SU-DHL-6 (cell line): ENCODE measurements around the gene CYB561.

Experiments used
- H2AFZ ChIP-seq: fragments of 200-600 bp; sonication (generic); 2 replicates; pipeline ENCODE4 v1.6.1; 2014; ENCODE audit warnings: low read depth, mild to moderate bottlenecking, moderate library complexity, mixed read lengths, antibody characterized with exemption, low read length; ENCODE audit not compliant: severe bottlenecking
- H3F3A ChIP-seq: fragments of 200-600 bp; shearing (Covaris generic); 2 replicates; pipeline ENCODE4 v1.6.0; 2016; ENCODE audit warnings: antibody characterized with exemption, mild to moderate bottlenecking; ENCODE audit not compliant: insufficient read depth
- H3K27ac ChIP-seq: fragments of 200-600 bp; sonication (generic); 2 replicates; pipeline ENCODE4 v1.5.1; 2016; ENCODE audit warnings: low read depth, mild to moderate bottlenecking, low read length, moderate library complexity, mixed read lengths
- H3K27me3 ChIP-seq: fragments of 200-600 bp; sonication (generic), shearing (Covaris generic); 2 replicates; pipeline ENCODE4 v1.6.0; 2014; ENCODE audit warnings: mild to moderate bottlenecking, low read length
- H3K36me3 ChIP-seq: fragments of 200-600 bp; sonication (generic); 2 replicates; pipeline ENCODE4 v1.6.1; 2014; ENCODE audit warnings: mild to moderate bottlenecking, low read length, mixed read lengths
- H3K4me2 ChIP-seq: fragments of 300-600, 200-600 bp; shearing (Covaris generic), sonication (generic); 2 replicates; pipeline ENCODE4 v1.6.0; 2014; ENCODE audit warnings: low read length, low read depth, mild to moderate bottlenecking; ENCODE audit not compliant: poor library complexity, severe bottlenecking
- H3K4me3 ChIP-seq: fragments of 200-600 bp; sonication (generic); 2 replicates; pipeline ENCODE4 v1.5.1; 2014; ENCODE audit warnings: antibody characterized with exemption, low read length, mild to moderate bottlenecking, mixed read lengths; ENCODE audit not compliant: insufficient read depth, poor library complexity, severe bottlenecking
- H3K79me2 ChIP-seq: fragments of 200-600 bp; sonication (generic); 2 replicates; pipeline ENCODE4 v1.6.1; 2014; ENCODE audit warnings: mild to moderate bottlenecking, low read length, moderate library complexity; ENCODE audit not compliant: insufficient read depth
- H3K9ac ChIP-seq: fragments of 200-600 bp; sonication (generic); 2 replicates; pipeline ENCODE4 v1.7.0; 2014; ENCODE audit warnings: mild to moderate bottlenecking, low read length
- H3K9me2 ChIP-seq: fragments of 200-600 bp; sonication (generic); replicated peaks from 2 replicates; pipeline ENCODE4 v1.6.1; 2014; ENCODE audit warnings: low read length; ENCODE audit not compliant: insufficient read depth
- H3K9me3 ChIP-seq: fragments of 200-600 bp; sonication (generic); 2 replicates; pipeline ENCODE4 v1.6.1; 2014; ENCODE audit warnings: low read length, mixed read lengths; ENCODE audit not compliant: insufficient read depth
- H4K20me1 ChIP-seq: fragments of 200-600 bp; sonication (generic); 2 replicates; pipeline ENCODE4 v1.6.1; 2014; ENCODE audit warnings: low read depth, mild to moderate bottlenecking, antibody characterized with exemption, low read length, moderate library complexity, mixed read lengths
- EZH2phosphoT487 ChIP-seq: fragments of 200-600 bp; sonication (generic), shearing (Covaris generic); conservative IDR thresholded peaks from 2 replicates; pipeline ENCODE4 v1.6.1; 2018; ENCODE audit warnings: mild to moderate bottlenecking, antibody characterized with exemption, low read length, moderate library complexity, mixed read lengths
- TF ChIP-seq, protein P1 (sequence below): fragments of 200-600 bp; sonication (generic); IDR thresholded peaks from one replicate; pipeline ENCODE4 v1.5.1; 2017; ENCODE audit warnings: antibody characterized with exemption, mild to moderate bottlenecking, low read length, moderate library complexity; ENCODE audit not compliant: insufficient read depth, poor library complexity, severe bottlenecking

CYB561 gene

DNA sequence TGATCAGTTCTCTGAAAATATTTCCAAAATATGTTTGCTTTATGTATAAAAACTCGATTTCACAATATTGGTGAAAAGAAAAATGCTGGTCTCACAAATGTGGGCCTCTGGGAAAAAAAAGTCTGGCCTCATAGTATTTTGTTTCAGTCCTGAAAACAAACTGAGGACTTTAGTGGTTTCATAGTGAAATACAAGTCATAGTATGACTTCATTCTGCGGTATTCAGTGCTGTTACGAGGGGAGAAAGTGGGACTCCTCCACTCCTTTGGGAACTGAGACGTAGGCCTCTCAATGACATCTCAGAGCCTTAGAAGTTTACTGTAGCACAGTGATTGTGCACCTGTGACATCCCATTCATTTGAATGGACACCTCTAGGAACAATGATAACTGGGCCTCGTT is 56.0 kb downstream of the CYB561 start:
- no peak overlapping the region for H3K4me2 ChIP-seq
- TF ChIP-seq, protein P1, sequence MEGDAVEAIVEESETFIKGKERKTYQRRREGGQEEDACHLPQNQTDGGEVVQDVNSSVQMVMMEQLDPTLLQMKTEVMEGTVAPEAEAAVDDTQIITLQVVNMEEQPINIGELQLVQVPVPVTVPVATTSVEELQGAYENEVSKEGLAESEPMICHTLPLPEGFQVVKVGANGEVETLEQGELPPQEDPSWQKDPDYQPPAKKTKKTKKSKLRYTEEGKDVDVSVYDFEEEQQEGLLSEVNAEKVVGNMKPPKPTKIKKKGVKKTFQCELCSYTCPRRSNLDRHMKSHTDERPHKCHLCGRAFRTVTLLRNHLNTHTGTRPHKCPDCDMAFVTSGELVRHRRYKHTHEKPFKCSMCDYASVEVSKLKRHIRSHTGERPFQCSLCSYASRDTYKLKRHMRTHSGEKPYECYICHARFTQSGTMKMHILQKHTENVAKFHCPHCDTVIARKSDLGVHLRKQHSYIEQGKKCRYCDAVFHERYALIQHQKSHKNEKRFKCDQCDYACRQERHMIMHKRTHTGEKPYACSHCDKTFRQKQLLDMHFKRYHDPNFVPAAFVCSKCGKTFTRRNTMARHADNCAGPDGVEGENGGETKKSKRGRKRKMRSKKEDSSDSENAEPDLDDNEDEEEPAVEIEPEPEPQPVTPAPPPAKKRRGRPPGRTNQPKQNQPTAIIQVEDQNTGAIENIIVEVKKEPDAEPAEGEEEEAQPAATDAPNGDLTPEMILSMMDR = no peak
- TF ChIP-seq EZH2phosphoT487 = no peak
- H3K27ac ChIP-seq = no peak overlapping the region
- H4K20me1 ChIP-seq = no peaks in the 10 kb centered on the region
- H3K9me2 ChIP-seq = no peaks in the 10 kb centered on the region
- no peak overlapping the region for H3K9ac ChIP-seq
- H3K27me3 ChIP-seq = no peaks in the 10 kb centered on the region
- H3K79me2 ChIP-seq = no peaks in the 10 kb centered on the region
- no peaks in the 10 kb centered on the region for H3K36me3 ChIP-seq
- no peaks in the 10 kb centered on the region for H3K9me3 ChIP-seq
- no peaks in the 10 kb centered on the region for H3F3A ChIP-seq
- no peak overlapping the region for H3K4me3 ChIP-seq
- H2AFZ ChIP-seq = no peak overlapping the region

DNA sequence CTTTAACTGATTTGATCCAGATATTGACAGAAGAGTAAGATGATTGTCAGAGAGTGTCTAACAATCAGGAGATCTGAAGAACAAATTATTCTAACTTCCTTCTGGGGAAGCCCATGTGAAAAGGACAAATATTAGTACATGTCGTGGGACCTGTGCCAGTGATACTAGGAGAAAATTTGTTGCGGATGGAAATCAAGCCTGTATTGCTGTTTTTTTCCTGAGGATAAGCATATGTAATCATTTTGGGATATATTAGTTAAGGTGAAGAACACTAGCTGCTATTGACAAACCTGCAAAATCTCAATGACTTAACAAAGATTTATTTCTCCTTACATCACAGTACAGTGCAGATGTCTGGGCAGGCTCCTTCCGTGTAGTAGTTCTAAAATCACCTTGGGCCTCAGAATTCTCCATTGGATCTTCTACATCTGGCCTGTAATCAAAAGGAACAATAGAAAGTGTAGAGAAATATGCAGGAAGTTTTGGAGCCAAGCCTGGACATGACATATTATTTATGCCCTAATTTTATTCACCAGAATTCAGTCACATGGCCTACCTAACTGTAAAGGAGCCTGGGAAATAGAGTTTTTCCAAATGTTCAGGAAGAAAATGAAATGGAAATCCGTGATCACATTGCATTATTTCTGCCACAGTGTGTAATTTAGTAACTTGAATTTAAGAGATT is 58.3 kb downstream of the CYB561 start:
- Histone ChIP-seq H3F3A (no peaks in the 10 kb centered on the region), H2AFZ (no peak overlapping the region), H3K4me3 (no peak overlapping the region), H3K36me3 (no peaks in the 10 kb centered on the region), H3K4me2 (no peak overlapping the region), H3K27me3 (no peaks in the 10 kb centered on the region), H3K9ac (no peak overlapping the region), H3K9me2 (no peaks in the 10 kb centered on the region), H3K27ac (no peak overlapping the region), H3K79me2 (no peaks in the 10 kb centered on the region), H3K9me3 (no peaks in the 10 kb centered on the region), H4K20me1 (no peaks in the 10 kb centered on the region)
- TF ChIP-seq EZH2phosphoT487 = no peak
- TF ChIP-seq, protein P1 = no peak

DNA sequence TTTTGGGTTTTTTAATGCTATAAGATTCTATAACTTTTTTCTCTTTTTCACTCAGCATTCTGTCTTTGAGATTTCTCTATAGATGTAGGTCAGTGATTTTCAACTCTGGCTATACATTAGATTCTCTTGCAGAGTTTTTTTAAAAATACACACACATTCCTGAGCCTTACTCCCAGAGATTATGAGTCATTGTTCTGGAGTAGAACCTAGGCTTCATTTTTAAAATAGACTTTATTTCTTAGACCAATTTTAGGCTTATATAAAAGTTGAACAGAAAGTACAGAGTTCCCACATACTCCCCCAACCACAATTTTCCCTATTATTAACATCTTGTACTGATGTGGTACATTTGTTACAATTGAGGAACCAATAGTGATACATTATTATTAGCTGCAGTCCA is 63.3 kb downstream of the CYB561 start:
- no peak overlapping the region for H3K9ac ChIP-seq
- TF ChIP-seq EZH2phosphoT487 = no peak
- TF ChIP-seq, protein P1 = no peak

More for the DNA sequence above, 63.3 kb downstream of the CYB561 start:
- Histone ChIP-seq H4K20me1 (no peaks in the 10 kb centered on the region), H3K36me3 (no peaks in the 10 kb centered on the region), H3F3A (no peaks in the 10 kb centered on the region), H3K4me3 (no peak overlapping the region), H3K79me2 (no peaks in the 10 kb centered on the region), H3K4me2 (no peak overlapping the region), H3K27me3 (no peaks in the 10 kb centered on the region), H2AFZ (no peak overlapping the region), H3K9me2 (no peaks in the 10 kb centered on the region), H3K9me3 (no peaks in the 10 kb centered on the region), H3K27ac (no peak overlapping the region)
